Body of pancreas (tissue), 4 donors: ENCODE data around the gene ZNF211. TPM values are rescaled to one million over a fixed set of nuclear protein-coding genes. Genes with fewer than 3 reads are reported as not detected.

Source experiments
- ATAC-seq: fragments of 150-250 bp; one replicate; pipeline ENCODE4 v1.9.1; 2016
- DNase-seq, 4 donors: peaks; one replicate each; pipeline ENCODE4 v3.0.0-alpha.2; 2019
- H3K27ac ChIP-seq, 4 donors: fragments of 200-600 bp; sonication (generic); 1 replicate in 3 of 4; 2 replicates in 1 of 4; pipeline versions ENCODE4 v1.5.1 to v1.6.1; 2016 to 2019; ENCODE audit warnings: mild to moderate bottlenecking in 1 of 4, mixed read lengths in 1 of 4, moderate library complexity in 1 of 4
- H3K27me3 ChIP-seq, 2 donors: fragments of 200-600 bp; sonication (generic); one replicate each; pipeline ENCODE4 v1.6.0; 2016; ENCODE audit warnings: mild to moderate bottlenecking in 1 of 2
- H3K36me3 ChIP-seq, 2 donors: fragments of 200-600 bp; sonication (generic); replicated peaks in 1 of 2; 2 replicates each; pipeline ENCODE4 v1.5.1; 2016; ENCODE audit warnings: low read depth in 2 of 2; ENCODE audit not compliant: insufficient read depth in 1 of 2
- H3K4me1 ChIP-seq: fragments of 200-600 bp; sonication (generic); one replicate; pipeline ENCODE4 v1.6.0; 2016
- H3K4me3 ChIP-seq, 2 donors: fragments of 200-600 bp; sonication (generic); 1 replicate in 1 of 2; 2 replicates in 1 of 2; pipeline ENCODE4 v1.5.1; 2016 to 2019
- H3K9me3 ChIP-seq, 3 donors: fragments of 200-600 bp; sonication (generic); 1 replicate in 2 of 3; 2 replicates in 1 of 3; pipeline ENCODE4 v1.5.1; 2016
- CTCF ChIP-seq, 7 experiments: fragments of 450-650 bp in 4 of 7; fragments of 200-600 bp in 3 of 7; sonication (generic) in 3 of 7; IDR thresholded peaks; one replicate each; pipeline ENCODE4 v1.5.1; 2016 to 2019; ENCODE audit warnings: antibody characterized with exemption in 7 of 7
- POLR2A ChIP-seq, 3 donors: fragments of 450-650 bp; IDR thresholded peaks; one replicate each; pipeline ENCODE4 v1.6.1; 2016; ENCODE audit warnings: antibody characterized with exemption in 3 of 3, mild to moderate bottlenecking in 2 of 3
- WGBS, 2 donors: methylation state at CpG; one replicate each; pipeline ENCODE4 v1.1.5; 2017; 5-methylcytosine and 5-hydroxymethylcytosine counted together
- intact Hi-C: fragments of 100-400 bp; cut with DNase I; formaldehyde crosslinking; loops from one replicate; pipeline ENCODE4 v1.15.1; 2023
- total RNA-seq, 2 donors: library from RNA; depleted of rRNA; stranded (reverse); fragments of >200 nt; gene quantifications; one replicate each; pipeline ENCODE4 v1.1.0, GENCODE V29; 2016

ZNF211 gene
- total RNA-seq, 2 donors from 2014 or later: 3.6 to 9.9 TPM

- H3K27me3 ChIP-seq: no peaks in the 10 kb centered on the region
- DNase-seq (no peak), ATAC-seq (no peak)
- H3K36me3 ChIP-seq: peaks cover 7 to 18% of the 10 kb centered on the region in 2 donors
- no peak overlapping the region for H3K27ac ChIP-seq
- TF ChIP-seq CTCF (IDR thresholded peaks at IDR 0.05) (no peak), POLR2A (IDR thresholded peaks at IDR 0.05) (no peak)
- peaks cover 0 to 56% (median 3%) of the 10 kb centered on the region in 3 donors for H3K9me3 ChIP-seq
- H3K4me3 ChIP-seq: no peak overlapping the region
- WGBS, 2 donors: 94 to 95% methylated on average over 3 of the region's 3 CpGs
- intact Hi-C loops: no loop called here
- H3K4me1 ChIP-seq: peaks cover 12% of the 10 kb centered on the region
Measured at GRCh38 chr19:57686727-57687126, 53.8 kb downstream of the ZNF211 start.

- no peaks in the 10 kb centered on the region for H3K27me3 ChIP-seq
- peaks cover 8% of the 10 kb centered on the region for H3K4me1 ChIP-seq
- H3K9me3 ChIP-seq: peaks cover 0 to 56% (median 3%) of the 10 kb centered on the region in 3 donors
- H3K27ac ChIP-seq: no peak overlapping the region
- 96 to 97% methylated on average over 12 of the region's 12 CpGs for WGBS, 2 donors
- no peak for ATAC-seq
- intact Hi-C loops: no loop called here
- H3K36me3 ChIP-seq: peaks cover 7 to 18% of the 10 kb centered on the region in 2 donors
- TF ChIP-seq CTCF (IDR thresholded peaks at IDR 0.05) (no peak), POLR2A (IDR thresholded peaks at IDR 0.05) (no peak)
- H3K4me3 ChIP-seq: no peak overlapping the region
- DNase-seq: no peak
Measured at GRCh38 chr19:57687363-57688010, 54.5 kb downstream of the ZNF211 start.

GRCh38 chr19:57688011-57688763 is 55.2 kb downstream of the ZNF211 start:
- Histone ChIP-seq H3K4me3 (no peak overlapping the region), H3K36me3 (peaks cover 7 to 18% of the 10 kb centered on the region in 2 donors), H3K27me3 (no peaks in the 10 kb centered on the region), H3K4me1 (peaks cover 1% of the 10 kb centered on the region), H3K27ac (no peak overlapping the region), H3K9me3 (peaks cover 0 to 58% (median 3%) of the 10 kb centered on the region in 3 donors)
- intact Hi-C loops: no loop called here
- ATAC-seq: no peak
- 98% methylated on average over 6 of the region's 6 CpGs for WGBS, 2 donors
- TF ChIP-seq CTCF (IDR thresholded peaks at IDR 0.05): no peak
- no peak for TF ChIP-seq POLR2A (IDR thresholded peaks at IDR 0.05)
- DNase-seq: no peak

GRCh38 chr19:57689750-57690149 is 56.8 kb downstream of the ZNF211 start:
- H3K4me1 ChIP-seq: no peaks in the 10 kb centered on the region
- TF ChIP-seq POLR2A (IDR thresholded peaks at IDR 0.05) (no peak), CTCF (IDR thresholded peaks at IDR 0.05) (no peak)
- H3K27ac ChIP-seq: no peak overlapping the region
- peaks cover 0 to 60% (median 3%) of the 10 kb centered on the region in 3 donors for H3K9me3 ChIP-seq
- ATAC-seq (no peak), DNase-seq (no peak)
- H3K27me3 ChIP-seq: no peaks in the 10 kb centered on the region
- no peak overlapping the region for H3K4me3 ChIP-seq
- peaks cover 7 to 18% of the 10 kb centered on the region in 2 donors for H3K36me3 ChIP-seq
- 83 to 98% methylated on average over 3 of the region's 3 CpGs for WGBS, 2 donors
- intact Hi-C loops: no loop called here

Other genes with a start within 250 kb of the ZNF211 start
- gene ZNF548, start 243.3 kb upstream of the ZNF211 start, total RNA-seq: 1 to 10 TPM; 6.6 to 7.5 TPM
- 1 to 10 TPM; 3.6 to 9.1 TPM for gene ZNF17, start 222.0 kb upstream of the ZNF211 start, total RNA-seq
- 10 to 100 TPM in 1 of 2 donors, 1 to 10 TPM in 1; 1.8 to 17.8 TPM for gene ZNF749, start 197.8 kb upstream of the ZNF211 start, total RNA-seq
- under 1 TPM in 1 of 2 donors, not detected in 1; 0.78 TPM for gene VN1R1, start 176.0 kb upstream of the ZNF211 start, total RNA-seq
- gene ZNF772, start 155.6 kb upstream of the ZNF211 start, total RNA-seq: 1 to 10 TPM; 2.9 to 7.9 TPM
- 10 to 100 TPM in 1 of 2 donors, 1 to 10 TPM in 1; 8.6 to 21.3 TPM for gene ZNF419, start 145.4 kb upstream of the ZNF211 start, total RNA-seq
- 1 to 10 TPM; 1.6 to 2.0 TPM for gene ZNF773, start 133.2 kb upstream of the ZNF211 start, total RNA-seq
- gene ZNF549, start 105.8 kb upstream of the ZNF211 start, total RNA-seq: 1 to 10 TPM in 1 of 2 donors, under 1 TPM in 1; 0.66 to 2.3 TPM
- gene ZNF550, start 73.3 kb upstream of the ZNF211 start, total RNA-seq: 1 to 10 TPM; 4.9 to 5.7 TPM
- gene ZNF416, start 54.3 kb upstream of the ZNF211 start, total RNA-seq: 1 to 10 TPM in 1 of 2 donors, under 1 TPM in 1; 0.66 to 2.1 TPM
- 1 to 10 TPM in 1 of 2 donors, under 1 TPM in 1; 0.78 to 3.3 TPM for gene ZIK1, start 49.0 kb upstream of the ZNF211 start, total RNA-seq
- 1 to 10 TPM in 1 of 2 donors, under 1 TPM in 1; 0.78 to 2.6 TPM for gene ZNF530, start 33.3 kb upstream of the ZNF211 start, total RNA-seq
- 10 to 100 TPM in 1 of 2 donors, 1 to 10 TPM in 1; 6.6 to 10.9 TPM for gene ZNF134, start 18.9 kb upstream of the ZNF211 start, total RNA-seq
- gene ZSCAN4, start 35.8 kb downstream of the ZNF211 start, total RNA-seq: not detected
- gene ZNF551, start 48.8 kb downstream of the ZNF211 start, total RNA-seq: 1 to 10 TPM; 2.3 to 2.9 TPM
- 1 to 10 TPM; 2.1 to 2.6 TPM for gene ZNF154, start 76.0 kb downstream of the ZNF211 start, total RNA-seq
- 1 to 10 TPM; 2.1 to 3.3 TPM for gene ZNF671, start 94.5 kb downstream of the ZNF211 start, total RNA-seq
- 1 to 10 TPM; 4.3 to 8.8 TPM for gene ZNF776, start 113.6 kb downstream of the ZNF211 start, total RNA-seq
- 10 to 100 TPM in 1 of 2 donors, 1 to 10 TPM in 1; 4.2 to 33.6 TPM for gene ZNF586, start 136.5 kb downstream of the ZNF211 start, total RNA-seq
- 10 to 100 TPM in 1 of 2 donors, 1 to 10 TPM in 1; 9.6 to 71.5 TPM for gene ZNF552, start 181.7 kb downstream of the ZNF211 start, total RNA-seq
- gene ZNF587B, start 197.1 kb downstream of the ZNF211 start, total RNA-seq: 10 to 100 TPM; 18.7 to 36.6 TPM
- gene ZNF587, start 216.7 kb downstream of the ZNF211 start, total RNA-seq: 10 to 100 TPM; 13.7 to 20.1 TPM